ENCODE data around the gene PI16.
"Not testable (repeated sequence)": the region's sequence is repeated elsewhere in the genome, so short reads cannot be mapped to it uniquely, and the experiment has no call there.

Gene PI16

DNA sequence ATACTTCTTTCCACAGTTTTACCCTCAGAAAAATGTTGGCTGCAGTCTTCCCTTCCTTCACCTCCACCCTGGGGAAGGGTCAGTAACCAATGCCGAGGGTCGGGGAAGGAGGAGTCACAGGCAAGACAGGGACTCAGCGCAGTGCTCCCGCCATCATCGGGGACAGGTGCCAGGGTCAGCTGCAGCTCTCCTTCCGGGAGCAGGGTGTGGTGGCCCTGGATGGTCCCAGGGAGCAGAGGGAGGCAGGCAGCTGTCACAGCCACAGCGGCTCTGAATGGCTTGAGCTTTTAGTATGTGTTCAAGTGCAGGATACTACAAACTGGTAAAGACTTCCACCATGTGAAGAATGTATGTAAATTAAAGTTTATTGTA lies 26.0 kb upstream of the PI16 start:
- DNase-seq (ENCODE audit: low read depth in 1 of 2, low spot score in 1 of 2): no peak

DNA sequence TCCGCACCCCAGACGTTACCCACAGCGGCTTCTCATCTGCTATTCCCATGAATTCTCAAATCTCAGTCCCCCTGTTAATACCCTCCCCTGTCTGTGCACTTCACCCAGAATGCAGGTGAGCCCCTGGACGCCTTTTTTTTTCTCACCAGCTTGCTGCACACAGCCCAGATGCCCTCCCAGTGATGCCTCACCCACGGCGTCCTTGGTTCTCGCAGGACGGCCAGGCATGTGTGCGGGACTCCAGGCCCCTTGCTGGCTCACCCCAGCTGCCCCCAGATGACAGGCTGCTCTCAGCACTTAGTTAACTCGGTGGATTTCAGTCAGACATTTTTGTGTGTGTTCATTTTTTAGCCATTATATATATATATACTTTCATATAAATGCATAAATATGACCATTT lies 25.4 kb upstream of the PI16 start:
- DNase-seq (ENCODE audit: low read depth in 1 of 2, low spot score in 1 of 2): no peak

DNA sequence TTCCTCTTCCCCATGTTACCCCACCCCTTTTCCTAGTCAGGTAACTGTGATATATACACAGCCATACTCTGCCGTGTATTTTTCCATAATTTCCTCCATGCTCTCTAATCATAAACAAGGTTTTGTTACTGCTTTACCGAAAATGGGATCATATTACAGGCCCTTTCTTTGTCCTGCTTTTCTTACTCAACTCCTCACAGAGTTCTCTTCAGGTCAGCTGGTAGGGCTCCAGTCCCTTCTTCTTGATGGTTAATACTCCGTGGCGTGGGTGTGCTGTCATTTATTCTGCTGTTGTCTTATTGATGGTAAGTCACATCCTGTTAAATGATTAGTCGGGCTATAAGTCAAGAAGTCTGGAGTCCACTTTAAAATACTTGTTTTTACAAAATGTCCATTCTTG lies 24.9 kb upstream of the PI16 start:
- DNase-seq (ENCODE audit: low read depth in 1 of 2, low spot score in 1 of 2): no peak

DNA sequence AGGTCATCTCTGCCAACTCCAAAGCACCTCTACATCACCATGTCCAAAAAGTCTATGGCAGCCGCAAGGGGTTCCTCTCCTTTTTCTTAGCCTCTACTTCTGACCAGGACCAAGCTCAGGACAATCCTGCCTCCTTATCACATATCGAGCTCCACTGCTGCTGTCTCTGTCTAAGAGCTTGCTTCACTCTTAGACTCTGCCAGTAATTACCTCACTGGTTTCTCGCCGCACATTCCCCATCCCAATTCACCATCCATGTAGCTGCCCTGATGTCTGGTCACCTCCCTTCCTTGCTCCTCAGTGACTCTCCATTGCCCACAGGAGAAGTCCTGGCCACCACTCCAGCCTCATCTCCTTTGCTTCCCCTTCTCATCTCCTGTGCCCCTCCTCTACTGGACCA lies 24.1 kb upstream of the PI16 start:
- DNase-seq (ENCODE audit: low read depth in 1 of 2, low spot score in 1 of 2): no peak

GRCh38 chr6:36933102-36933501 lies 21.4 kb upstream of the PI16 start:
- DNase-seq (ENCODE audit: low read depth in 1 of 2, low spot score in 1 of 2): no peak

GRCh38 chr6:36933519-36933918 lies 21.0 kb upstream of the PI16 start:
- DNase-seq (ENCODE audit: low read depth in 1 of 2, low spot score in 1 of 2): no peak

- DNase-seq (ENCODE audit: low read depth in 1 of 2, low spot score in 1 of 2): no peak
These were observed 19.6 kb upstream of the PI16 start for GRCh38 chr6:36934901-36935300.

DNA sequence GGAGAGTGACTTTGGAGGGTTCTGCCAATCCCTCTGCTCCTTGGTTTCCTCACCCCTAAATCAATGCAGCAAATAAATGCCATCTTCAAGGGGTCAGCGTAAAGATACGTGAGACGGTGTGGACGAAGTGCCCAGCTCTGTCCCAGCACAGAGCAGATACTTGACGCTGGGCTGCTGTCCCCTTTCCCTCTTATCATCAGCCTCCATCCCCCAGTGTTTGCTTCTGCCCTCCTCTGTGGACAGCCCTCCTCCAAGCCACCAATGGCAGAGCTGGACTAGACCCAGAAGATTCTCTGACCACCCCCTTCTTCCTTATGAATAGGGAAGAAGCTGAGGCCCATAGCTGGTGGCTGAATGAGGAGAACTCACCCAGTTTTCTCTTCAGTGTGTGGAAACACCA lies 17.7 kb upstream of the PI16 start:
- no peak for DNase-seq (ENCODE audit: low read depth in 1 of 2, low spot score in 1 of 2)

DNA sequence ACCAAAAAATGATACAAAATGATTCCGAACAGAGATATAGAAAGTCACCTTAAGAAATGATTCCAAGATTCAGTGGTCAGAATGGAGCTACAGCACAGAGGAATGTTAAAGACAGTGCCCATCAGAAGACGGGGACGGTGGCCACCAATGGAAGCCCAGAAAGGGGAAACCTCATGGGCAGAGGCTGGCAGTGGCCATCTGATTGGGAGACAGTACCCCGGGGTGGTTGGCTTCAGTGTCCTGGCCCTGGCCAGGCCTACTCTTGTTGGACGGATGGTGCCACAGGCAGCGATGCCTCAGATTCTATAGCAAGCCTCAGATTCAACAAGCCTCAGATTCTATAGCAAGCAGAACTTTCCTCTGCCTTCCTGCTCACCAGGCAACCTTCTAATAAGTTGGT lies 16.6 kb upstream of the PI16 start:
- DNase-seq (ENCODE audit: low read depth in 1 of 2, low spot score in 1 of 2): no peak

- DNase-seq (ENCODE audit: low read depth in 1 of 2, low spot score in 1 of 2): no peak
These were observed 16.0 kb upstream of the PI16 start for GRCh38 chr6:36938536-36938935.

DNA sequence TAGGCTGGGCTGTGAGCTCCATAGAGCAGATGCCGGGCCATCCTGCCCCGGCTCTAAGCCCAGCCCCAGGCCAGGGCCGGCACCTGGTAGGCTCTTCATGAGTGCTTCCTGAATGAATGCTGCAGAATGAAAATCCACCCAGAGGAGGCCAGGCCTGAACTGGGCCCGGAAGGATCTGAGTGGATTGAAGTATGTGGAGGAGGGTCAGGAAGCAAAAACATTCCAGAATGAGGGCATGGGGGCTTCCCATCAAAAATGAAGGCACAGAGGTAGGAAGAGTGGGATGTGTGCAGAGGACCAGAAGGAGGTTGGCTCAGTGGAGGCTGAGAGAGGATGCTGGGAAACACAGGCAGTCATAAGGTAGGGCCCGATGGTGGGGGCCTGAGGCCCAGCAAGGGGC lies 15.5 kb upstream of the PI16 start:
- DNase-seq (ENCODE audit: low read depth in 1 of 2, low spot score in 1 of 2): not testable (repeated sequence)

DNA sequence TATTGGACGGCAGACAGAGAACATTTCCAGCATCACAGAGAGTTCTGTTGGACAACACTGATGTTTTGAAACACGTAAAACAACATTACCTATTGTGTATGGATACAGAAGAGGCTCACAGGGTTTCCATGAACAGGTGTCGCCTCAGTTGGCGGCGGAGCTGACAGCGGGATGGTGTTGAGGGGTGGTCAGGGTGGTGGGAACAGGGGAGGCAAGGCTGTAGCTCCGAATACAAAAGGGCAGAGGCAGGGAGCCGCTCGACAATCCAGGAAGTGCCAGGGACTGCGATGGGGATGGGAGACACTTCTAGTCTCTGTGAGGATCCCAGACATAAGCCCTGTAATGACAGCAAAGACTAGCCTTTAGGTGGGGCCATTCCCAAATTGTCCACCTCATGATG lies 14.5 kb upstream of the PI16 start:
- DNase-seq (ENCODE audit: low read depth in 1 of 2, low spot score in 1 of 2): no peak

DNA sequence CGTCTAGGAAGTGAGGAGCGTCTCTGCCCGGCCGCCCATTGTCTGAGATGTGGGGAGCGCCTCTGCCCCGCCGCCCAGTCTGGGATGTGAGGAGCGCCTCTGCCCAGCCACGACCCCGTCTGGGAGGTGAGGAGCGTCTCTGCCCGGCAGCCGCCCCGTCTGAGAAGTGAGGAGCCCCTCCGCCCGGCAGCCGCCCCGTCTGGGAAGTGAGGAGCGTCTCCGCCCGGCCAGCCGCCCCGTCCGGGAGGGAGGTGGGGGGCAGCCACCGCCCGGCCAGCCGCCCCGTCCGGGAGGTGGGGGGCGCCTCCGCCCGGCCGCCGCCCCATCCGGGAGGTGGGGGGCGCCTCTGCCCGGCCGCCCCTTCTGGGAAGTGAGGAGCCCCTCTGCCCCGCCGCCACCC lies 13.0 kb upstream of the PI16 start:
- not testable (repeated sequence) for DNase-seq (ENCODE audit: low read depth in 1 of 2, low spot score in 1 of 2)

GRCh38 chr6:36942329-36942728 lies 12.2 kb upstream of the PI16 start:
- not testable (repeated sequence) for DNase-seq (ENCODE audit: low read depth in 1 of 2, low spot score in 1 of 2)

DNA sequence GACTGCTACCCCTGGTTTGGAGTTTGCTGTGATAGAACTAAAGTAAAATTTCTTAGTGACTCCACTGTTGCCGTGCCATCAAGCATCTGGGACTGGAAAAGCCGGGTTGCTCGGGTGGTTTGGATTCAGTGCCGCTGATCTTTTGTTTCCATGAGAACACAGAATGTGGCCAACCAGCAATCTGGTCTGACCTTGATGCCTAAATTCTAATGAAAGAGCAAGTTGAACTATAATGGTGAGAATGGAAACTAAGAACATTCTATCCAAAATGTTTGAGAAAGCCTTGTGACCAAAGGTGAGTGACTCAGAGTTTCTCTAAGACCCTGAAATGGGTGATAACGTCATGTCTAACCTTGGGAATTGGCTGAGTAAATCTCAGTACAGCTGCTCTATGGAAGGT lies 9.9 kb upstream of the PI16 start:
- DNase-seq (ENCODE audit: low read depth in 1 of 2, low spot score in 1 of 2): no peak

- DNase-seq (ENCODE audit: low read depth in 1 of 2, low spot score in 1 of 2): no peak
These were observed 9.2 kb upstream of the PI16 start for GRCh38 chr6:36945301-36945700.

- no peak for DNase-seq (ENCODE audit: low read depth in 1 of 2, low spot score in 1 of 2)
These were observed 8.0 kb upstream of the PI16 start for GRCh38 chr6:36946526-36946925.

DNA sequence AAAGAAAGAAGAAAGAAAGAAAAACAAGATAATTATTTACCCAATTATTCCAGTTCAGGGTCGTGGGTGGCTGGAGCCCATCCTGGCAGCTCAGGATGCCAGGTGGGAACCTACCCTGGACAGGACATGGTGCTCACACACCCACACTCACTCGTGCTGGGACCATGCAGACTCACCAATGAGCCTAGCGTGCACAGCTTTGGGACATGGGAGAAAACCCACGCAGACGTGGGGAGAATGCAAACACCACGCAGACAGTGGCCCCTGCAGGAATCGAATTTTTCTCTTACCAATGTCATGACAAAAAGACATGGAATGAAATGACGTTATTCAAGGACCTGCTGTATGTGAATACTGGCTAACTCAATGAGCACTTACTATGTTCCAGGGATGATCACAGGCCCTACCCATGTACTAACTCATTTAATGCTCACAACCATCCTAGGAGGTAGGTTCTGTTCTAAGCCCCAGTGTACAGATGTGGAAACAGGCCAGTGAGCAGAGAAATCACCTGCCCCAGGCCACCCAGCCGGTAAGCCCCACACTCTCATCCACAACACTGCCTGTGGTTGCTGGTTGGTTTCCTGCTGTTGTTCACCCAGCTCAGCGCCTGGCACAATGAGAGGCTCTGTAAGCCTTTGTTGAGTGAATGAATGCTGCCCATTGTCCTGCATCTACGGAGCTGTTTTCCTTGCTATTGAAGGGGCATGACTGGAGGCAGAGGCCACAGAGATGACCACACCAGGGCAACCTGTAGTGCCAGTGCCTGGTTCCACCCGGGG lies 6.8 kb upstream of the PI16 start:
- DNase-seq (ENCODE audit: low read depth in 1 of 2, low spot score in 1 of 2): no peak

DNA sequence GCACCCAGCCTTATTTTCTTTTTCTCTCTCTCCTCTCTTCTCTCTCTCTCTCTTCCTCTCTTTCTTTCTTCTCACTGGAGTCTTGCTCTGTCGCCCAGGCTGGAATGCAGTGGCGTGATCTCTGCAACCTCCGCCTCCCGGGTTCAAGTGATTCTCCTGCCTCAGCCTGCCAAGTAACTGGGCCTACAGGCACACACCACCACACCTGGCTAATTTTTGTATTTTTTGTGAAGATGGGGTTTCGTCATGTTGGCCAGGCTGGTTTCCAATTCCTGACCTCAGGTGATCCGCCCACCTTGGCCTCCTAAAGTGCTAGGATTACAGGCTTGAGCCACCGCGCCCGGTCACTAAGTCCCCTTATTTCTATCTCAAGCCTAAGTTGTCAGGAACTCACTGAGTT lies 5.5 kb upstream of the PI16 start:
- DNase-seq (ENCODE audit: low read depth in 1 of 2, low spot score in 1 of 2): not testable (repeated sequence)

DNA sequence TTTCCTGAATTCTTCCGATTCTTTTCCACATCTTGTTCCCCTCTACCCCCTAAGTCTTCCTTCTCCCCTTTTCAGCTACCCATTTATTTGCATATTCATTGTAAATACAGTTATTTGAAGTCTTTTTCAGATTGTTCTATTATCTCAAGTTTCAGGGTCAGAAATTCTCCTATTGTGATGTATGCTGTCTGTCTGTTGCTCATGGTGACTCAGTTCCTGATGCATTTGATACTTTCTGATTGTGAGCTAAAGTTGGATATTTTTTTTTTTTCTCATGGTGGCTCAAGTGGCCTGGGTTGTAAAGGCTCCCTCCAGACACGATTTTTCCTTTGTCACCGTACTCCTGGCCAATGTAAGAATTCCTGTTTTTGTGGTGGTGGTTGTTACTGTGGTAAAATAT lies 4.9 kb upstream of the PI16 start:
- DNase-seq (ENCODE audit: low read depth in 1 of 2, low spot score in 1 of 2): no peak

DNA sequence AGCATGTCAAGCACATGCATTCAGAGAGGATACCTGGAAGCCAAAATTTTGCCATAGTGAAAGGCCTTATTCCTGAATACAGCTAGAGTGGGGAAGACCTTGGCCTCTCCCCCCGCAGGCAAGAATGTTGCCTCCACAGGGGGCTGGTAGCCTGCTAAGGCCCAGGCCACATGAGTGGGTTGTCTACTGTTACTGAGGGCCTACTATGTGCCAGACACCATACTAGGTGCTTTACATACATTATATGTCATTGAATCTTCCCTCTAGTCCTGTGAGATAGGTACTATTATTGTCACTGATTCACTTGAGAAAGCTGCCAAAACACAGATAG lies 642 bp upstream of the PI16 start:
- DNase-seq (ENCODE audit: low read depth in 1 of 2, low spot score in 1 of 2): no peak

- DNase-seq (ENCODE audit: low read depth in 1 of 2, low spot score in 1 of 2): no peak
These were observed 598 bp downstream of the PI16 start for GRCh38 chr6:36955136-36955535.

DNA sequence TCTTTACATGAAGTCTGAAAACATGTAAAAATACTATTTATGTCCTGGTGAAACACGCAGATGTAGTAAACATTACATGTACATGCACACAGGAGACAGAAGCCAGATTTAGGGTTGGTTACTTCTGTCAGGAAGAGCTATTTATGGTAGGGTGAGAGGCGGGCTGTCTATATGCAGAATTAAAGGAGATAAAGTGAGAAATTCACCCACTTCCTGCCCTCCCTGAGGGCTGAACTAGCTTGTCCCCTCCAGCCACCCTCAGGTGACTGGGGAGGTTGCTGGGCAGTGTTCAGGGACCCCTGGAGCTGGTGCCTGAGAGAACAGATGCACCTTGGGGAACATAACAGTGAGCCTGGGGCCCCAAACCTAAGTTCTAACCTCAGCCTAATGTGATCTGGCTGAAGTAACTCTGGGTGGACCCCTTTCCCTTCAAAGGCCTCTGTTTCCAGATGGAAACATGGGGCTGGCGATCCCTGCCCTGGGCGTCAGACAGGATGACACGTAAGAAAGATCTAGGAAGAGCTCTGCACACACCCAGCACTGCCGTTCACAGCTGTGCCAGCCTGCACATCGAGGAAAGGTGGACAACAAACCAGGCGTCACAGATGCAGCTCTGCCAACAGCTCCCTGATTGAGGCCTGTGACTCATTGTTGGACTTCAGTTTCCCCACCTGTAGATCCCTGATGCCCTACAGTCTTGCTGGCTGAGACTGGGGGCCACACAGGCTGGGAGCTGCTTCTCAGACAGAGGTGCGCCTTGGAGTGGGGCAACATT lies 1.3 kb downstream of the PI16 start:
- no peak for DNase-seq (ENCODE audit: low read depth in 1 of 2, low spot score in 1 of 2)
